IMR-90 (cell line): ENCODE data around the gene HAND1. TPM values are rescaled to one million over a fixed set of nuclear protein-coding genes. Genes with fewer than 3 reads are reported as not detected.

Experiments
- ATAC-seq: fragments of 200-7000 bp; cut with Tn5 transposase; 2 replicates; pipeline ENCODE4 v1.9.1; 2020; ENCODE audit warnings: low read depth, mild to moderate bottlenecking, moderate library complexity
- BruUV-seq: library from RNA; stranded (reverse); fragments of 400-500 nt; replicated peaks from 2 replicates; lab custom pipeline; 2021; lab: Mats Ljungman, UMichigan
- CTCF ChIA-PET: fragments of 300-600 bp; formaldehyde crosslinking; extraction: SDS; loops from one replicate; lab custom pipeline; 2021; ENCODE audit warnings: antibody characterized with exemption; lab: Yijun Ruan, JAX
- POLR2A ChIA-PET: fragments of 300-600 bp; sonication (Branson Sonifier 250); formaldehyde crosslinking; loops from one replicate; lab custom pipeline; 2022; ENCODE audit warnings: antibody characterized with exemption; ENCODE audit not compliant: unreplicated experiment; lab: Charles Lee
- DNase-seq: peaks from one replicate; pipeline ENCODE4 v3.0.0; 2013
- H2AFZ ChIP-seq: replicated peaks from 2 replicates; pipeline ENCODE3; 2013; ENCODE audit warnings: low read length, mild to moderate bottlenecking; ENCODE audit not compliant: poor library complexity
- H2AK5ac ChIP-seq: 2 replicates; pipeline ENCODE4 v1.6.1; 2013; ENCODE audit warnings: low read depth, low read length, inconsistent platforms
- H2AK9ac ChIP-seq: replicated peaks from 2 replicates; pipeline ENCODE3; 2013; ENCODE audit warnings: mild to moderate bottlenecking, low read depth, low read length, moderate library complexity; ENCODE audit not compliant: poor library complexity
- H2BK120ac ChIP-seq: 2 replicates; pipeline ENCODE4 v1.6.1; 2013; ENCODE audit warnings: low read depth, low read length, inconsistent platforms
- H2BK15ac ChIP-seq: 3 replicates; pipeline ENCODE4 v1.6.1; 2013; ENCODE audit warnings: low read depth, low read length, inconsistent platforms
- H2BK20ac ChIP-seq: 2 replicates; pipeline ENCODE4 v1.6.1; 2013; ENCODE audit warnings: low read depth, mild to moderate bottlenecking, inconsistent platforms, low read length, moderate library complexity
- H2BK5ac ChIP-seq: 2 replicates; pipeline ENCODE4 v1.6.1; 2013; ENCODE audit warnings: mild to moderate bottlenecking, low read depth, low read length, inconsistent platforms; ENCODE audit not compliant: poor library complexity, severe bottlenecking
- H3K14ac ChIP-seq: replicated peaks from 2 replicates; pipeline ENCODE4 v1.6.1; 2013; ENCODE audit warnings: low read depth, low read length, inconsistent platforms
- H3K18ac ChIP-seq: 2 replicates; pipeline ENCODE4 v1.6.1; 2013; ENCODE audit warnings: low read depth, low read length, control low read depth
- H3K23ac ChIP-seq: 2 replicates; pipeline ENCODE4 v1.6.1; 2013; ENCODE audit warnings: low read depth, low read length, inconsistent platforms
- H3K27ac ChIP-seq: 2 replicates; pipeline ENCODE4 v1.5.1; 2013; ENCODE audit warnings: mild to moderate bottlenecking, control low read depth, low read length; ENCODE audit not compliant: insufficient read depth
- H3K27me3 ChIP-seq: 2 replicates; pipeline ENCODE4 v1.6.1; 2013; ENCODE audit warnings: low read length; ENCODE audit not compliant: control insufficient read depth, insufficient read depth
- H3K36me3 ChIP-seq: 2 replicates; pipeline ENCODE4 v1.6.1; 2013; ENCODE audit warnings: low read length, mixed read lengths; ENCODE audit not compliant: control insufficient read depth, insufficient read depth
- H3K4ac ChIP-seq: 2 replicates; pipeline ENCODE4 v1.6.1; 2013; ENCODE audit warnings: low read depth, low read length, inconsistent platforms
- H3K4me1 ChIP-seq: 2 replicates; pipeline ENCODE4 v1.6.1; 2013; ENCODE audit warnings: low read length, mixed read lengths; ENCODE audit not compliant: control insufficient read depth, insufficient read depth
- H3K4me2 ChIP-seq: 2 replicates; pipeline ENCODE4 v1.6.1; 2013; ENCODE audit warnings: low read depth, mild to moderate bottlenecking, control low read depth, low read length, moderate library complexity
- H3K4me3 ChIP-seq: 2 replicates; pipeline ENCODE4 v1.5.1; 2013; ENCODE audit warnings: low read depth, mild to moderate bottlenecking, control low read depth, low read length, moderate library complexity; ENCODE audit not compliant: insufficient read depth
- H3K56ac ChIP-seq: 2 replicates; pipeline ENCODE4 v1.6.1; 2013; ENCODE audit warnings: low read length, inconsistent platforms; ENCODE audit not compliant: insufficient read depth; ENCODE audit errors: extremely low read depth
- H3K79me1 ChIP-seq, 2 experiments: 2 replicates each; pipeline ENCODE4 v1.6.1; 2013; ENCODE audit warnings: low read length in 2 of 2, inconsistent platforms in 1 of 2, low read depth in 1 of 2
- H3K9ac ChIP-seq: 2 replicates; pipeline ENCODE4 v1.6.1; 2013; ENCODE audit warnings: low read depth, low read length, control low read depth
- H3K9me1 ChIP-seq: 2 replicates; pipeline ENCODE4 v1.6.1; 2013; ENCODE audit warnings: low read length, inconsistent platforms; ENCODE audit not compliant: insufficient read depth
- H3K9me3 ChIP-seq: 2 replicates; pipeline ENCODE4 v1.6.1; 2013; ENCODE audit warnings: low read length; ENCODE audit not compliant: control insufficient read depth, insufficient read depth
- H4K20me1 ChIP-seq: 2 replicates; pipeline ENCODE4 v1.6.1; 2013; ENCODE audit warnings: low read length, inconsistent platforms; ENCODE audit not compliant: insufficient read depth
- H4K5ac ChIP-seq: 2 replicates; pipeline ENCODE4 v1.6.1; 2013; ENCODE audit warnings: mild to moderate bottlenecking, low read depth, low read length, control low read depth
- H4K8ac ChIP-seq, 2 experiments: 2 replicates each; pipeline ENCODE4 v1.6.1; 2013; ENCODE audit warnings: low read depth in 2 of 2, low read length in 2 of 2, control low read depth in 1 of 2, inconsistent platforms in 1 of 2
- H4K91ac ChIP-seq: 2 replicates; pipeline ENCODE4 v1.6.1; 2013; ENCODE audit warnings: low read depth, low read length, inconsistent platforms; ENCODE audit not compliant: insufficient read depth
- BHLHE40 ChIP-seq: fragments of 150-350 bp; IDR thresholded peaks from 2 replicates; pipeline ENCODE4 v1.6.1; 2016; ENCODE audit warnings: mild to moderate bottlenecking, low read depth, low read length
- CTCF ChIP-seq: conservative IDR thresholded peaks from 2 replicates; pipeline ENCODE4 v1.5.1; 2012; ENCODE audit warnings: mild to moderate bottlenecking, low read depth, low read length, improper control_type of control experiment
- WGBS, 2 experiments: methylation state at CpG; one replicate each; pipeline versions ENCODE4 v1.1.5 to v1.1.7; 2013; ENCODE audit warnings: missing lambda C conversion rate in 2 of 2; ENCODE audit not compliant: insufficient read length in 1 of 2; ENCODE audit errors: extremely low coverage in 2 of 2; 5-methylcytosine and 5-hydroxymethylcytosine counted together
- dilution Hi-C: fragments of 300-500 bp; cut with HindIII; formaldehyde crosslinking; loops from one replicate; pipeline ENCODE4 v1.14.3; 2018; ENCODE audit warnings: low sequenced_read_pairs; ENCODE audit not compliant: unreplicated experiment
- in situ Hi-C: fragments of 300-500 bp; cut with MboI; formaldehyde crosslinking; loops from 3 replicates; pipeline ENCODE4 v1.14.3; 2019; ENCODE audit warnings: low sequenced_read_pairs, inconsistent platforms, mixed read lengths
- intact Hi-C: fragments of 100-400 bp; cut with micrococcal nuclease; formaldehyde crosslinking; loops from 2 replicates; pipeline ENCODE4 v1.10.0; 2022
- polyA plus RNA-seq, 3 experiments: library from polyadenylated mRNA; depleted of rRNA; stranded (reverse); fragments of >200 nt; gene quantifications; 2 replicates each; pipeline ENCODE4 v1.2.3, GENCODE V29; 2012; ENCODE audit warnings: low replicate concordance in 1 of 3
- total RNA-seq: library from RNA; depleted of rRNA; stranded (reverse); fragments of >200 nt; gene quantifications from 2 replicates; pipeline ENCODE4 v1.2.3, GENCODE V29; 2012

The HAND1 gene
- total and polyA plus RNA-seq, 2 of the 4 experiments (the other 2 are of a cell fraction) = not detected

DNA sequence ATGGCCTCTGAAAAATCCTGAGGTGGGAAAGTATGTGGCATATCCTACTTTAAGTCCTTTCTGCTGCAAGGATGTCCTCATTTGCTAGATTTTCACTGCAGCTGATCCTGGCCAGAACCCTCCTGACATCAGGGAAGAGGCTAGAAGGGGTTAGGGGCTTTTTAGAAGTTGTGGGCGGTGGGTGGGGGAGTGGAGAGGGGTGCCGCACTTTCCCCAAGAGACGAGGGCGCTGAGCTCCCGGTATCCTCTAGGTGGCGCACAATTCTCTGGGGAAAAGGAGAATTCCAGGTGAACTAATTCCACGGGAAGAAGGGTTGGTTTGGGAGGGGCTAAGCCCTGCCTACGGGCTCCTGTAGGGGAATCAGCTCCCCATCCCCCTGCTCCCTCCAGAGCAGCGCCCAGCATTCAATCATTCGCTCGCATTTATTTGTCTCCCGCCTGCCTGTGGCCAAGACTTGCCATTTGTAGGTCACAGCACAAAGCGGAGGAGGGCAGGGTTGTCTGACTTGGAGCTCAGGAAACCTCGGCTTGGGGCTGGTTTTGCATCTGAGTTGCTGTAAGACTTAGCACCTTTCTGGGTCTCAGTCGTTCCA lies 42.9 kb upstream of the HAND1 start:
- no peak overlapping the region; the same call in 1 of the 2 replicates for H3K4me2 ChIP-seq
- no peak overlapping the region for H3K27ac ChIP-seq
- no peak overlapping the region for H3K9ac ChIP-seq
- no peaks in the 10 kb centered on the region for H3K79me1 ChIP-seq
- no peak overlapping the region for H3K18ac ChIP-seq
- H3K36me3 ChIP-seq = no peaks in the 10 kb centered on the region
- no peaks in the 10 kb centered on the region for H4K20me1 ChIP-seq
- no peak overlapping the region for H2BK15ac ChIP-seq
- in situ Hi-C loops = no loop called here
- ChIA-PET POLR2A (no interaction called here), CTCF (interaction anchor here (0.7 to 2.0 kb wide), 13 partner anchors 9 to 82 kb away, joined by 3 to 12 read pairs (median 4); no protein-coding TSS in a partner anchor)
- no peak overlapping the region for H4K5ac ChIP-seq
- no peak overlapping the region for H2AFZ ChIP-seq
- H4K91ac ChIP-seq = no peak overlapping the region
- no peak overlapping the region for H2BK120ac ChIP-seq
- H3K4ac ChIP-seq = no peak overlapping the region
- WGBS, 2 experiments = no CpG with 5 or more reads among the region's 15 CpGs
- no peaks in the 10 kb centered on the region for H3K9me3 ChIP-seq
- no peak for ATAC-seq
- H2AK5ac ChIP-seq = no peak overlapping the region
- no peak overlapping the region for H3K23ac ChIP-seq
- H3K56ac ChIP-seq = no peak overlapping the region
- H3K14ac ChIP-seq = no peak overlapping the region
- intact Hi-C loops = loop anchor here (2.0 kb wide), 1 partner anchor 90 kb away; no protein-coding TSS in a partner anchor
- H2BK5ac ChIP-seq = no peak overlapping the region
- H3K4me1 ChIP-seq = no peaks in the 10 kb centered on the region
- no peaks in the 10 kb centered on the region for H3K9me1 ChIP-seq
- no TSS peak for BruUV-seq
- peak; percentile 57 for TF ChIP-seq CTCF
- TF ChIP-seq BHLHE40 = no peak
- peaks cover 56% of the 10 kb centered on the region for H3K27me3 ChIP-seq
- no peak overlapping the region for H2BK20ac ChIP-seq
- dilution Hi-C loops = no loop called here
- H3K4me3 ChIP-seq = no peak overlapping the region
- no peak for DNase-seq
- H2AK9ac ChIP-seq = no peak overlapping the region
- no peak overlapping the region for H4K8ac ChIP-seq
